ENCODE measurements around the gene SOX8.

The SOX8 gene

DNA sequence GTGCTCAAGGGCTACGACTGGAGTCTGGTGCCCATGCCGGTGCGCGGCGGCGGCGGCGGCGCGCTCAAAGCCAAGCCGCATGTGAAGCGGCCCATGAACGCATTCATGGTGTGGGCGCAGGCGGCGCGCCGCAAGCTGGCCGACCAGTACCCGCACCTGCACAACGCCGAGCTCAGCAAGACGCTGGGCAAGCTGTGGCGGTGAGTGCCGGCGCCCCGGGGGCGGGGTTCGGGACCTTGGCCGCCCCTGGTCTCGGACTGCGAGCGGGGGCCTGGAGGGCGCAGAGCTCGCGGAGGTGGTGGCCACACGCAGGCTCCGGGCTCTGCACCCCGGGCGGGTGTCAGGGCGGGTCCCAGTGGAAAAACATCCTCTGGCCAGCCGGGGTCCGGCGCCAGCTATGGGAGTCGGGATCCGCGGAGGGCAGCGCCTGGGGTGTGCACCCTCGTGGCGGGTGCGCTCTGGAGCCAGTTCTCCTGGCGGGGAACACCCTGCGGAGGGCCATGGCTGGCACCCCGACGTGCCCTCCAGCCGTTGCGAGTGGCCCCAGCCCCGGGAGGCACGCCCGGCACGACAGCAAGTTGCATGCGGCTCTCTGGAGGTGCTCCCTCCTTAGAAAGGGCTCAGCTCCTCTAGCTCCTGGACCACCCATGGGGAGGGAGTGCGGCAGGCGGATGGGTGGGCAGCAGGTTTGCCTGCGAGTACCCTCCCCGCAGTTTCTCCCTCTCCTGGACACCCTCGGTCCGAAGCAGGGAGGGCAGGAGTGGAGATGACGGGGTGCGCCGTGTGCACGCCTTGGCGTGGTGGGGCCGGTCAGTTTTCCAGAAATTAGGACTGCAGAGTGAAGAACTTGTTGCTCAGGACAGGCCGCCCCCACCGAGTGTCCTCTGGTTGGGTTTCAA is 824 bp downstream of the SOX8 start:
- Histone ChIP-seq H3K4me3 (peak overlapping the region; percentile 46), H3K27me3 (ENCODE audit: low read depth) (0 out of 2 replicates have a peak, but pooled peaks cover 2% of the 10 kb centered on the region), H3K4me1 (no peaks in the 10 kb centered on the region; the same call in 1 of the 2 replicates), H3K36me3 (replicated peaks) (0 out of 2 replicates have a peak, but pooled peaks cover 3% of the 10 kb centered on the region), H3K9me3 (no peaks in the 10 kb centered on the region)
- in situ Hi-C loops (cut with MboI; ENCODE audit: low sequenced_read_pairs) = no loop called here
- DNase-seq (ENCODE audit: low spot score in 2 of 2) = peak in 1 of 2 experiments; percentile 47

DNA sequence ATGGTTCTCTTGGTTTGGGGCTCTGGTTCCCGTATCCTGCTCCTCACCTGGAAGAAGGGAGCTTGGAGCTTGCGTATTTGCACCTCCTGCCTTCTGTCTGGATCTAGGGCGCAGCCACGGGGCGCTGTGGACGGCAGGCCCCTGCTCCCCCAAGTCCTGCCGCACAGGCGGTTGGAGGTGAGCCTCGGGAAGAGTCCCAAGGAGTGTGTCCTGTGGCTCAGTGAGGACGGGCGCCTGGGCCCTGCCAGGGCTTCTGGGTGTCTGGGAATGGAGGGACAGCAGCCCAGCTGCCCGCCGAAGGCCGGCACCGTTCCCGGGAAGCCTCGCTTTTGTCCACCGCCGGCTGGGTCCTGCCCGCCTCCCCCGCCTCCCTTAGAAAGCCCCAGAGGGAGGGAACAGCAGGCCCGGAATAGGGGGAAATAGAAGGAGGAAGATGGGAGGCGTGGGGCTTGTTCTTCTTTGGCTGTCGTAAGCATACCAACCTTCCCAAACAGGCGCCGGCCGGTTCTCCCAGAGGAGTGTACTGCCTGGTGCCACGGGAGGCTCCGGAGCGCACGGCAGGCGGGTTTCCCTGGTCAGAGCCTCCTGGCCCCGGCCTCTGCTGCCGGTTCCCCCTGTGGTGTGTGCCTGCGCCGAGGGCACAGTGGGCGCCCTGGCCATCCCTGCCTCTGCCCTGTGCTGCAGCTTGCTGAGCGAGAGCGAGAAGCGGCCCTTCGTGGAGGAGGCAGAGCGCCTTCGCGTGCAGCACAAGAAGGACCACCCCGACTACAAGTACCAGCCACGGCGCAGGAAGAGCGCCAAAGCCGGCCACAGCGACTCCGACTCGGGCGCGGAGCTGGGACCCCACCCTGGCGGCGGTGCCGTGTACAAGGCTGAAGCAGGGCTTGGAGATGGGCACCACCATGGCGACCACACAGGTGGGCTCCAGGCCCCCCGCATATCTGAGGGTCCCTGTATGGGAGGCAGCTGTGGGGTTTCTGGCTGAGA is 1.8 kb downstream of the SOX8 start:
- peak in 1 of 2 experiments; percentile 35 for DNase-seq (ENCODE audit: low spot score in 2 of 2)
- Histone ChIP-seq H3K27me3 (ENCODE audit: low read depth) (0 out of 2 replicates have a peak, but pooled peaks cover 2% of the 10 kb centered on the region), H3K4me1 (no peaks in the 10 kb centered on the region; the same call in 1 of the 2 replicates), H3K9me3 (no peaks in the 10 kb centered on the region), H3K36me3 (replicated peaks) (0 out of 2 replicates have a peak, but pooled peaks cover 3% of the 10 kb centered on the region), H3K4me3 (peak overlapping the region; percentile 46)
- in situ Hi-C loops (cut with MboI; ENCODE audit: low sequenced_read_pairs) = no loop called here

DNA sequence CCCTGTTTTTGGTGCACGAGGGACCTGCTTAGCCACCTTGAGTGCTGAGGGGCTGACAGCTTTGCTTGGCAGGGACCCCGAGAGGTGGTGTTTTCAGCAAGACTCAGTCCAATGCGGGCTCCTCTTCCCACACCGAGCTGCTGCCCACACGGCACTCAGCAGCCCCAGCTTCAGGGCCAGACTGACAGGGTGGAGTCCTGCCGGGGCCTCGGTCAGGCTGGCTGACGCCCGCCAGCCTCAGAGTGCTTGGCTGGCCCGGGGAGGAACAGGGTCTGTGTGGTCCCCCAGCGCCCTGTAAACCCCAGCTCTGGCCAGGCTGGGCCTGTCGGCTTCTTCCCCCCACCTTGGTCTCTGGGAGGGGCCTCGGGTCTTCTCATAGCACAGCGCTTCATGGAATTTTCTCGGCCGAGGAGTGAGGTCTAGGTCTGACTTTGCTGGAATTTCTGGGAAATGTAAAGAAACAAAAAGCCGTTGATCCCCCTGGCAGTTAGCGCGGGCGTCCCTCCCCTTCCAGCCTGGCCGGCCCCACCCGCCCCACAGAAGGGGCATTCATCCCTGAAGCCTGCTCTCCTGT is 2.6 kb downstream of the SOX8 start:
- in situ Hi-C loops (cut with MboI; ENCODE audit: low sequenced_read_pairs) = no loop called here
- H3K4me3 ChIP-seq = no peak overlapping the region
- no peaks in the 10 kb centered on the region for H3K9me3 ChIP-seq
- no peak for DNase-seq (ENCODE audit: low spot score in 2 of 2)
- 0 out of 2 replicates have a peak, but pooled peaks cover 2% of the 10 kb centered on the region for H3K27me3 ChIP-seq (ENCODE audit: low read depth)
- 0 out of 2 replicates have a peak, but pooled peaks cover 3% of the 10 kb centered on the region for H3K36me3 ChIP-seq (replicated peaks)
- H3K4me1 ChIP-seq = no peaks in the 10 kb centered on the region; the same call in 1 of the 2 replicates

DNA sequence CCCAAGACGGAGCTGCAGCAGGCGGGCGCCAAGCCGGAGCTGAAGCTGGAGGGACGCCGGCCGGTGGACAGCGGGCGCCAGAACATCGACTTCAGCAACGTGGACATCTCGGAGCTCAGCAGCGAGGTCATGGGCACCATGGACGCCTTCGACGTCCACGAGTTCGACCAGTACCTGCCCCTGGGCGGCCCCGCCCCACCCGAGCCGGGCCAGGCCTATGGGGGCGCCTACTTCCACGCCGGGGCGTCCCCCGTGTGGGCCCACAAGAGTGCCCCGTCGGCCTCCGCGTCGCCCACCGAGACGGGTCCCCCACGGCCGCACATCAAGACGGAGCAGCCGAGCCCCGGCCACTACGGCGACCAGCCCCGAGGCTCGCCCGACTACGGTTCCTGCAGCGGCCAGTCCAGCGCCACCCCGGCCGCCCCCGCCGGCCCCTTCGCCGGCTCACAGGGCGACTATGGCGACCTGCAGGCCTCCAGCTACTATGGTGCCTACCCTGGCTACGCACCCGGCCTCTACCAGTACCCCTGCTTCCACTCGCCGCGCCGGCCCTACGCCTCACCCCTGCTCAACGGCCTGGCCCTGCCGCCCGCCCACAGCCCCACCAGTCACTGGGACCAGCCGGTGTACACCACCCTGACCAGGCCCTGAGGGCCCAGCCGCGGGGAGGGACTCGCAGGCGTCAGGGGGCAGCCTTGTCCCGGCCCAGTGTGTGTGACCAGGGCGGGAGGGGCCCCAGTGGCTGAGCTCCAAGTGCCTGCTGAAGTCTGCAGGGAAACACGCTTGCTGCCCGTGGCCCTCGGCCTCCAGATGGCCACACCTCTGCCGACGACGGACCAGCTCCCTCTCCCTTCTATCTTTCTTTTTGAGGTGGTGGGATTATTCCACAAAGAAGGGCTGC is 3.4 kb downstream of the SOX8 start:
- no peak overlapping the region for H3K4me3 ChIP-seq

DNA sequence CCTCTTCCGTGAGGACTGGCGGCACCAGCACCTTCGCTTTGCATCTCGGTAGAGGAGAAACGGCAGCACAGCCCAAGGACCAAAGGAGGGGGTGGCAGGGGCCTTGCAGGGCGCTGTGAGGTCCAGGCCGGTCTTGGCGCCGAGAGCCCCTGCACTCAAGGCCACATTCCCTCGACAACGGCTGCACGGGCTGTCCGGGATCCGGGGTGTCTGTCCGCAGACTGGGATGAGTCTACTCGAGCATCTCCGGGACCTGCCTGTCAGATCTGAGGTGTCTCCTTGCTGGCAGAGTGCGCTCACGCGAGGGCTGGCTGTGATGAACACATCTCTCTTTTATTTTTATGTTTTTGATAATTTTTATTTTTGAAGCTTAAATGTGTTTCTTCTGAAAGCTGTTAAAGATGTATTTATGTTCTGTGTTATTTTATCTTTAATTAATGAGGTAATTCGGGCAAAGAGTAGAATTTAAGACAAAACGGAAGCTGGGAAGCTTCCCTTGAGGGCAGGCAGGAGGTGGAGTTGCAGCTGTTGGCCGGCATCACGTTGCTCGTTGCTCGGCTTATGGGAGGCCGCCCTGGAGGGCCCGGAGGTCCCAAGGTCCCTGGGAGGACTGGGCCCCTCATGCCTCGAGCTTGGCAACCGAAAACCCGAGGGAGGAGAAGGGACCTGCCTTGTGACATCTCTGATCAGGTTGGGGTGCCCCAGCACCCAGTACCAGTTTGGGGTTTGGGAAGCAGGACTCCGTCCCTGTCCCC is 4.3 kb downstream of the SOX8 start:
- Histone ChIP-seq H3K4me1 (no peaks in the 10 kb centered on the region; the same call in none of the 2 replicates), H3K36me3 (replicated peaks) (0 out of 2 replicates have a peak, but pooled peaks cover 3% of the 10 kb centered on the region), H3K4me3 (no peak overlapping the region), H3K9me3 (no peaks in the 10 kb centered on the region), H3K27me3 (ENCODE audit: low read depth) (0 out of 2 replicates have a peak, but pooled peaks cover 2% of the 10 kb centered on the region)
- in situ Hi-C loops (cut with MboI; ENCODE audit: low sequenced_read_pairs) = no loop called here
- no peak for DNase-seq (ENCODE audit: low spot score in 2 of 2)

More for the DNA sequence above, 3.4 kb downstream of the SOX8 start:
- 0 out of 2 replicates have a peak, but pooled peaks cover 2% of the 10 kb centered on the region for H3K27me3 ChIP-seq (ENCODE audit: low read depth)
- H3K36me3 ChIP-seq (replicated peaks) = 0 out of 2 replicates have a peak, but pooled peaks cover 3% of the 10 kb centered on the region
- no peaks in the 10 kb centered on the region; the same call in 1 of the 2 replicates for H3K4me1 ChIP-seq
- H3K9me3 ChIP-seq = no peaks in the 10 kb centered on the region
- in situ Hi-C loops (cut with MboI; ENCODE audit: low sequenced_read_pairs) = no loop called here
- DNase-seq (ENCODE audit: low spot score in 2 of 2) = no peak

DNA sequence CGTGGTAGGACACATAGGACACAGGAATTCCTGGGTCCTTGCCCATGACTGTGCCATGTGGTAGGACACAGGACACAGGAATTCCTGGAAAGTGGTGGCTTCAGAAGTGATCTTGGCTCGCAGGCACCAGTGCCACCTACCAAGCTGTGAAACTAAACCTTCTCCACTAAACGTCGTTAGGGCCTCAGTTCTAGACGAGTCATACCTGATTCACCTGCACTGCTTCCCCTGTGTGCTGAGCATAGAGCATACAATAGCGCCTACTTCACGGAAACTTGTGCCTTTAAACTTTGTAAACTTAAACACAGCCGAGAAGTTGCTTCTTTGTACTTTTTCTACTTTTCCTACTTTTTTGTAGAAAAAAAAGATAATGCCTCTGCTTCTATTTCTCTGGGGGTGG is 4.8 kb downstream of the SOX8 start:
- DNase-seq (ENCODE audit: low spot score in 2 of 2) = no peak
- 0 out of 2 replicates have a peak, but pooled peaks cover 2% of the 10 kb centered on the region for H3K27me3 ChIP-seq (ENCODE audit: low read depth)
- peaks cover 5% of the 10 kb centered on the region for H3K4me1 ChIP-seq
- H3K36me3 ChIP-seq (replicated peaks) = 0 out of 2 replicates have a peak, but pooled peaks cover 3% of the 10 kb centered on the region
- no peak overlapping the region for H3K4me3 ChIP-seq
- in situ Hi-C loops (cut with MboI; ENCODE audit: low sequenced_read_pairs) = no loop called here
- no peaks in the 10 kb centered on the region for H3K9me3 ChIP-seq

DNA sequence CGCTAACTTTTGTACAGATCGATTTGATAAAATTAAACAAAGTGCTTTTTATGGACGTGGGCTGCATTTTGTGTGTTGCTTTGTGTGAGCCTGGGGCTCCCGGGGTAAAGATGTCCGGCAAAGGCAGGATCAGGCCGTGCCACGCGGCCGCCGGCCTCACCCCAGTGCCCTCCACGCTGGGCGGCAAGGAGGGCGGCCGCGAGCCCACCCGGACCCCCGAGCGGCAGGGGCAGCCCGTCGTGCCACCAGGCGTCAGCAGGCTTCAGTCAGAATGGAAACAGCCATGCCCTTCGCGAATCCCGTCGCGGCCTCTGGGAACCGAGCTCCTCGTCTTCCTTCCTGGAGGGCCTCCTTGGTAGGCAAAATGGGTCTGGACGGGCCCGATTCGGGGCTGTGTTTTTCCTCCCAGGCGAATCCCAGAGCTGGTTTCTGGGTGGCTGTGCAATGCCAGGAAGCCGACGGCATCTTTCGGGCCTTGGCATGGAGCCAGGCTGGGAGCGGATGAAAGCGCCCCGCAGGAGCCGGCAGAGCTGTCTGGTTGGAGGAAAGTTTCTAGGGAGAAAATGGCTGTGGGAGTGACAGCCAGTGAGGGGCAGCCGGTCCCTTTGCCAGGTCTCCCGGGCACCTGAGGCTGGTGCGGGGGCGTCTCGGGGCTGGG is 5.5 kb downstream of the SOX8 start:
- no peak overlapping the region for H3K4me3 ChIP-seq
- H3K27me3 ChIP-seq (ENCODE audit: low read depth) = 0 out of 2 replicates have a peak, but pooled peaks cover 2% of the 10 kb centered on the region
- DNase-seq (ENCODE audit: low spot score in 2 of 2) = no peak
- H3K4me1 ChIP-seq = peaks cover 5% of the 10 kb centered on the region
- in situ Hi-C loops (cut with MboI; ENCODE audit: low sequenced_read_pairs) = no loop called here
- 0 out of 2 replicates have a peak, but pooled peaks cover 3% of the 10 kb centered on the region for H3K36me3 ChIP-seq (replicated peaks)
- no peaks in the 10 kb centered on the region for H3K9me3 ChIP-seq

DNA sequence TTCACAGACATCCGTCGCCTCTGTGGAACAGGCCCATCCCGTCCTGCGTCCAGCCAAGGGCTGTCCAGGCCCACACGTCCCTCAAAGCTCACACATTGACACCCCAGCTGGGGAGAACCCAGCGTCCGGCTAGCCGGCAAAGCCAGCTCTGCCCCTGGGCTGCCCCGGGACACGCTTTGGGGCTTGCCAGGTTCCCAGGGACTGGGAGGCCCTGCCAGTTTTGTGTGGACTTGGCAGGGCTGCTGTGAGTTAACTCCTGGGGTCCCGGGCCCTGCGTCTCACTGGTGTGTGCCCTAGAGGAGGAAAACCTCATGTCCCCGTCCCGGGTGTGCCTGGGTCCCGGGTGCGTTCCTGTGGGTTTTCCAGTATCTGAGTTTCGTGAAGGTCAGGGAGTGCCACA is 6.3 kb downstream of the SOX8 start:
- no peak for DNase-seq (ENCODE audit: low spot score in 2 of 2)
- H3K4me1 ChIP-seq = peaks cover 5% of the 10 kb centered on the region
- H3K36me3 ChIP-seq (replicated peaks) = 0 out of 2 replicates have a peak, but pooled peaks cover 3% of the 10 kb centered on the region
- H3K9me3 ChIP-seq = no peaks in the 10 kb centered on the region
- no peaks in the 10 kb centered on the region for H3K27me3 ChIP-seq (ENCODE audit: low read depth)
- in situ Hi-C loops (cut with MboI; ENCODE audit: low sequenced_read_pairs) = no loop called here
- H3K4me3 ChIP-seq = no peak overlapping the region

DNA sequence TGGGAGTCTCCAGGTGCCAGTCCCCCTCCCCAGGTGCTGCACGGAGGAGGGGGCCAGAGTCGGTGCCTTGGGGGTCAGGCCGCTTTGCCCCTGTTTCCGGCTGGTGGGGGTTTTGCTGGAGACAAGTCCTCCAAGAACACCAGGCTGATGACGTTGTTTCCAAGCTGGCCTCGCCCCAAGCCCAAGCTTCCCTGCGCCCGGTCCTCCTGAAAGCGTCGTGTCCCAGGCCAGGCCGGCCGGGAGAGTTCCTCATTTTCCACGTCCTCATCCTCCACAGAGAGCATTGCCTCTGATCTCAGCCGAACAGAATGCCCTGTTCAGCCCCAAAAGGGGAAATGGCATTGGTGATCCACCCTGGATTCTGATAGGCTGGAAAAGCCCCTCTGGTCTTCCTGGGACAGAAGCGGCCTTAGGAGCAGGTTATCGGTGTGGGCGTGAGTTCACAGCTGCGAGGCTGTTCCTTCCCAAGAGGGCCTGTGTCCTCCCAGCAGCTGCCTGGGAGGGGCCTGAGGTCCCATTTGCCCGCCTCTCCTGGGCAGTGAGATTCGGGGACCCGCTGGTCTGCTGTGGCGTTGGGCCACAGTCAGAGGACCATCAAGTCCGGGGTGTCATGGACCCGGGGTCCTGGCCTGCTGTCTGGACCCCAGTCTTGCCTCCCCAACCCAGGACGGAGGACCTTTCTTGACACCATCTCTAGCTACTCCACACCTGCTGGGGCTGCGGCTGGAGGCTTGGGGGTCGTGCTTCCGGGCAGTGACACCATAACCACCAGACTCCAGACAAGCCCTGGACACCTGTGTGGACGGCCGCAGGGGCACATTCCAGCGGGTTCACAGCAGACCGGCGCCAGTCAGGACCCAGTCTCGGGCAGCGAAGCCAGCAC is 7.1 kb downstream of the SOX8 start:
- DNase-seq (ENCODE audit: low spot score in 2 of 2) = no peak
- H3K36me3 ChIP-seq (replicated peaks) = 0 out of 2 replicates have a peak, but pooled peaks cover 1% of the 10 kb centered on the region
- in situ Hi-C loops (cut with MboI; ENCODE audit: low sequenced_read_pairs) = no loop called here
- H3K27me3 ChIP-seq (ENCODE audit: low read depth) = no peaks in the 10 kb centered on the region
- H3K9me3 ChIP-seq = no peaks in the 10 kb centered on the region
- peaks cover 5% of the 10 kb centered on the region for H3K4me1 ChIP-seq
- H3K4me3 ChIP-seq = no peak overlapping the region

DNA sequence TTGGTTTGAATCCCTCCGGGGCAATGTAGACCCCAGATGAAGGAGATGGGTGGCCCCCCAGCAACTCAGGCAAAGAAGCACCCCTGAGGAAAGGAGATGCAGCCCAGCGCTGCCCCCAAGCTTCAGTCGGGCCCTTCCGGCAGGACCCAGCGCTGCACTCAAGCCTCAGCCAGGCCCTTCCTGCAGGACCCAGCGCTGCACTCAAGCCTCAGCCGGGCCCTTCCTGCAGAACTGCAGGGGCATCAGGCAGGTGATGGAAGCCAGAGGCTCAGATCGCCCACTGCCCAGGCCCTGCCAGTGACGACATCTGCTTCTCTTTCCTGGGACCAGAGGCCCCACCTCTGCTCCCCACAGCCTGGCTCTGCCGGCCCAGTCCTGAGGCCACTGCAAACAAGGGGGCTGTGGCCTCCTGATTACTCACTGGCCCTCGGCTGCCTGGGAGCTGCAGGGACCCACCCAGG is 7.8 kb downstream of the SOX8 start:
- H3K9me3 ChIP-seq = no peaks in the 10 kb centered on the region
- no peaks in the 10 kb centered on the region for H3K27me3 ChIP-seq (ENCODE audit: low read depth)
- no peak overlapping the region for H3K4me3 ChIP-seq
- no peak for DNase-seq (ENCODE audit: low spot score in 2 of 2)
- no peaks in the 10 kb centered on the region for H3K36me3 ChIP-seq (replicated peaks)
- in situ Hi-C loops (cut with MboI; ENCODE audit: low sequenced_read_pairs) = no loop called here
- peaks cover 5% of the 10 kb centered on the region for H3K4me1 ChIP-seq

Data from HAP-1 (cell line).